Dedifferentiated amniotic fluid mesenchymal stem cell (primary cell): ENCODE results near the gene HSD11B1L.
"Not testable (repeated sequence)": the region's sequence is repeated elsewhere in the genome, so short reads cannot be mapped to it uniquely, and the experiment has no call there.

Source experiments
- DNase-seq: peaks from one replicate; pipeline ENCODE4 v3.0.0-alpha.2; 2016; ENCODE audit errors: extremely low spot score

Gene HSD11B1L

GRCh38 chr19:5700455-5701092, 19.7 kb downstream of the HSD11B1L start:
- DNase-seq: no peak

DNA sequence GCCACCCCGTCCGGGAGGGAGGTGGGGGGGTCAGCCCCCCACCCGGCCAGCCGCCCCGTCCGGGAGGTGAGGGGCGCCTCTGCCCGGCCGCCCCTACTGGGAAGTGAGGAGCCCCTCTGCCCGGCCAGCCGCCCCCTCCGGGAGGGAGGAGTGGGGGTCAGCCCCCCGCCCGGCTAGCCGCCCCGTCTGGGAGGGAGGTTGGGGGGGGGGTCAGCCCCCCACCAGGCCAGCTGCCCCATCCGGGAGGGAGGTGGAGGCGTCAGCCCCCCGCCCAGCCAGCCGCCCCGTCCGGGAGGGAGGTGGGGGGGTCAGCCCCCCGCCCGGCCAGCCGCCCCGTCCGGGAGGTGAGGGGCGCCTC, 21.2 kb downstream of the HSD11B1L start:
- DNase-seq: not testable (repeated sequence)

DNA sequence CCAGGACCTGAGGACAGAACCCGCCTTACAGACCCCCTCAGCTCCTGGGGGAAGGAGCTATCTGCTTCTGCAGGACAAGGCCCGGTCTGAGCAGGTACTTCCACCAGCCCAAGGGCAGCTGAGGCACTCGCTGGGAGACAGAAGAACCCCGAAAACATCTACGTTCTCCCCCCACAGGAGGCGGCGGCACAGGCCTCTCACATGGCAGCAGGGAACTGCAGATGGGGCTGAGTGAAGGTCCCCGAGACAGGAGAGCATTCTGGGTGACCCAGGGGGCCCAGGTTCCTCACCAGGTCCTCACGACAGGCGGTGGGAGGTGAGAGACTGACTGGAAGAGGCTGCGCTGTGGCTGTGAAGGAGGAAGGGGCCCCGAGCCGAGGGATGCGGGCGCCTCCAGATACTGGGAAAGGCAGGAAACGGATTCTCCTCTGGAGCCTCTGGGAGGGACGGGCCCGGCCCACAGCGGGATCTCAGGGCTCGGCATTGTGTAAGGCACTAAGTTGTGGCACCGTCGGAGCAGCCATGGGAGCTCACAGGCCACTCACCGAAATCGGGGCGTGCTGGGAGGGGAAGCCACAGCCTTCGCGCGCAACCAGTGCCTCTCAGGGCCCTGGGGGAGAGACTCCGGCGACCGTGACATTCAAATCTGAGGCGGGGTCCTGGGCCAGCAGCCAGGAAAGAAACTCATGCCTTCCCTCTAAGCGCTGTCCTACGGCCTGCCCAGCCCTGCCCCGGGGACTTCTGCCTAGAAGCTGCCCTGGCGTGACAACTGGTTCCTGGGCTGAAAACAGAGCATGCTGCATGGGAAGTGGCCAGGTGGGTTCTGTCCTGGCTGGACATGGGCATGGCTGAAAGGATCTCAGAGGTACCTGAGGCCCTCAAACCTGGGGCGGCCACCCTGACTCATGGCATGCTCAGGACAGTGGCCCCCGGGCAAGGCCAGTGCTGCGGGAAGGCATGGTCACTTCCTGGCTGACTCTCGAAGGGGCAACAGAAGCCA, 23.3 kb downstream of the HSD11B1L start:
- DNase-seq: no peak

DNA sequence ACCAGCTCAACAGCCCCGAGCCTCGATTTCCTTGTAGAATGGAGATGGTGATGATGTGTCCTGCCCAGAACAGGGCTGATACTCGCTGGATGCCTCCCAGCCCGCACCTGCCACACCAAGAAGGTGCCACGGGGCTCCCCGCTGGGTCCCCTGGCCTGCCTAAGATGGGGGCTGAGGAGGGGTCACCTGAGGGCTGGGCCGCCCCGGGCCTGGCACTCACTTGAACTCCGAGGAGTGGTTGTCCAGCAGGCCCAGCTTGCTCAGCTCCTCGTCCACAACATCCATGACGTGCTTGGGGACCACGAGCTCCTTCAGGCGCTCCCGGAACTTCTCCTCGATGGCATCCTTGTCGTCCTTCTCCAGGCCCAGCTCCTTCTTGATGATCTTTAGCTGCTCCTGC, 24.7 kb downstream of the HSD11B1L start:
- no peak for DNase-seq

DNA sequence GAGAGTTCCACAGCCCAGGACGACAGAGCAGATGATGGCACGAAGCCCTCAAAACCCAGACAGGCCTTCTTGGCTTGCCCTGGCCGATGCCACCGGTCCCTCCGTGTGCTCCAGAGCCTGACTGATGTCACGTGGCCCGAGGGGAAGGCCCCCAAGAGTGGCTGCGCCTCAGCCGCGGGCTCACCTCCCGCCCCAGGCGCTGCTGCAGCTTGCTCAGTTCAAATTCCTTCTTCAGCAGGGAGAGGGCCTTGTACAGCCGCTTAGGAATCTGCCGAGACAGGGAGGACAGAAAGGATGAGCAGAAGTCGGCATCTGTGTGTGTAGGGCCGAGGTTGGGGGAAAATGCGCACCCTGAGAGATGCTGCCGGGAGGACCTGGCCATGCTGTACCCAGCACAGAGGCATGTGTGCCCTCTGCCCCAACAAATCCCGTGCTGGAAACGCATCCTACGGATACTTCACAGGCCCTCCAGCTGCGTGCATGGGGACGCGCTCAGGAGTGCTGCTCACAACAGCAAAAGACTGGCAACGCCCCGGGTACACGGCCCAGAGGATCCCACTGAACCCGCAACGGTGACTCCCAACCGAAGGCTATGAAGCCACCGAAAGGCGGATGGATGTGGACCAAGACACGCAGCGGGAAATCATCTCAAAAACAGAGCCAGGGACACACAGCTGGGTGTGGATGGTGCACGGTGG, 26.2 kb downstream of the HSD11B1L start:
- DNase-seq: no peak

GRCh38 chr19:5707576-5708575, 27.0 kb downstream of the HSD11B1L start:
- DNase-seq: no peak

DNA sequence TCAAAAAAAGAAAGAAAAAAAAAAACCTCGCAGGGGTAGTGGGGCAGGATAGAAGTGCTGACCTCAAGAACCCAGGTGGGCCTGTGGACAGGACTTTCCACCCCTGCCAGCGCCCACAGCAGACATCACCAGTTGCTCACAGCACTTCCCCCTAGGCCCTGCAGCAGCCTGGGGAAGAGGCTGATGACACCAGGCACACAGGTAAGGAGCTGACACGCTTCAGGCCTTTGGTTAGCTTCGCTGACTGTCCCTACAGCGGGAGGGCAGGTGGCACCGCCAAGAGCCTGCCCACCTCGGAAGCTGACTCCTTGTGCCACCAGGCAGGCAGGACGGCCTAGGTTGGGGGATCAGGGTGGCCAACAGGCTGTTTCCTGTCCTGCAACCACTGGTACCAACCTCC, 30.2 kb downstream of the HSD11B1L start:
- no peak for DNase-seq

DNA sequence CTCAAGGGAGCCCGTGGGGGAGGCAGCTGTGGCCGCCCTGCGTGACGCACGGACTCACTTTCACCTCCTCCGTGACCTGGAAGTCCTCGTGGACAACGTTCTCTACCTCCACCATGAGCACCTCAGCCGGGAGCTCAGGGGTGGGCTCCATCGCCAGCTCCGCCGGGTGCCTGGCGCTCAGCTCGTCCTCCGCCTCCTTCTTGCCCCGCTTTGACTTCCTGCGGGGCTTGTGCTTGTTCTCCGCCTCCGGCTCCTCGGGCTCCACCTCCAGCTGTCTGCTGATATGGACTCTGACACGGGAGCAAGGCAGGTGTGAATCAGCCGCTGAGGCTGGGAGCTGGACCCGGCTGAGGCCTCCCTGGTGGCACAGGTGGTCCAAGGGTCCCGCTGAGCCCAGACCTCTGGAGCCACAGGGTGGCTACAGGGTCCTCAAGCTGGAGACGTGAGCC, 30.9 kb downstream of the HSD11B1L start:
- DNase-seq: no peak

- DNase-seq: no peak
Observed at GRCh38 chr19:5713228-5713627, 32.4 kb downstream of the HSD11B1L start.

- no peak for DNase-seq
Observed at GRCh38 chr19:5714816-5715215, 34.0 kb downstream of the HSD11B1L start.

DNA sequence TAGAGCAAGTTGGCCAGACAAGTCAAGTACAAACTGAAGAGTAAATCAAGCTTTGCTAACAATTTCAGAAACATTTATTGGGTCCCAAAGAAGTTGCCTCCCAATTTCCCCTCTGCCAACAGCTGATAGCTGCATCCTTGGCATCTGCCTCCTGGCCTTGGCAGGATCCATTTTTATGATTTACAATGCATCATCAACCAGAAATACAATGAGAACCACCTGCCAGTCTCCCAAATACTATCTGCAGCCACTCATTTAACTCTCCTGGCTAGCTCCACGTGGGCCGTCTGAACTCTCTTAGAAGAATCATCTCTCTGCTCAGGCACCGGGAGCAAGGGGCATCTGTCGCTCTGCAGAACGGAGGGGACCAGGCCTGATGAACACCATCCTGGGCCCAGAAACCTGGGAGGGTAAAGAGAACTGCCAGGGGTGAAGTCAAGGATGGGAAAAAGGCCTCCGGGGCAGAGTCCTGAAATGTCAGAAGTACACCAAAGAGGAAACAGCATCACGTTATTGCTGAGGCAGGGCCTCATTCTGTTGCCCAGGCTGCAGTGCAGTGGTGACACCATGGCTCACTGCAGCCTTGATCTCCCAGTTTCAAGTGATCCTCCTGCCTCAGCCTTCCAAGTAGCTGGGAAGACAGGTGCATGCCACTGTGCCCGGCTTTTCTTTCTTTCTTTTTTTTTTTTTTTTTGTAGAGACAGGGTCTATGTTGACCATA, 36.5 kb downstream of the HSD11B1L start:
- no peak for DNase-seq

- peak; percentile 33 for DNase-seq
Observed at GRCh38 chr19:5718037-5718578, 37.3 kb downstream of the HSD11B1L start.

GRCh38 chr19:5718579-5719273, 37.9 kb downstream of the HSD11B1L start:
- peak; percentile 92 for DNase-seq

- peak; percentile 25 for DNase-seq
Observed at GRCh38 chr19:5719274-5719960, 38.6 kb downstream of the HSD11B1L start.

- peak; percentile 99 for DNase-seq
Observed at GRCh38 chr19:5719961-5720790, 39.3 kb downstream of the HSD11B1L start, which contains the start of the genes CATSPERD and LONP1. CATSPERD (plus strand) TSS chr19:5720637; CDS start chr19:5720738, 101 bp downstream. LONP1 (minus strand) TSS chr19:5720146; CDS start chr19:5720132, 14 bp downstream.

DNA sequence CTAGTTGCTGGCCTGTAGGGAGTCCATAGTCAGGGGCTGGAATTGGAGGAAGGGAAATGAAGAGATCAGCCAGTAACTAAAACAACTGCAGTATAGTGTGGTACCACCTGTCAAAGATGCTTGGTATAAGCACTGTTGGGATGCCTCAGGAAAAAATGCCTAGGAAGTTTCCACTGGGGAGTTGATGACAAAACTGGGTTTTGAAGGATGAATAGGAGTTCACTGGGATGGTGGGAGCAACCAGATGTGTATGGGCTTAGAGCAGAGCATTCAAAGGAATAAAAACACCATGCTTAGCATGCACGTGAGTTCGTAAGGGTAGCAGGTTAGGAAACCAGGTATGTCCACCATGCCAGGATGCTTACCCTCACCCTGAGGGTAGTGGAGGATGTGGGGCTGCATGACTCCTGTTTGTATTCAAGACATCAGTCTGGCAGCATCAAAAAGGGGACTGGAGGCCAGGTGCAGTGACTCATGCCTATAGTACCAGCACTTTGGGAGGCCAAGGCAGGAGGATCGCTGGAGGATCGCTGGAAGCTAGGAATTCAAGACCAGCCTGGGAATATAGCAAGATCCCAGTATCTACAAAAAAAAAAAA, 46.7 kb downstream of the HSD11B1L start:
- no peak for DNase-seq

DNA sequence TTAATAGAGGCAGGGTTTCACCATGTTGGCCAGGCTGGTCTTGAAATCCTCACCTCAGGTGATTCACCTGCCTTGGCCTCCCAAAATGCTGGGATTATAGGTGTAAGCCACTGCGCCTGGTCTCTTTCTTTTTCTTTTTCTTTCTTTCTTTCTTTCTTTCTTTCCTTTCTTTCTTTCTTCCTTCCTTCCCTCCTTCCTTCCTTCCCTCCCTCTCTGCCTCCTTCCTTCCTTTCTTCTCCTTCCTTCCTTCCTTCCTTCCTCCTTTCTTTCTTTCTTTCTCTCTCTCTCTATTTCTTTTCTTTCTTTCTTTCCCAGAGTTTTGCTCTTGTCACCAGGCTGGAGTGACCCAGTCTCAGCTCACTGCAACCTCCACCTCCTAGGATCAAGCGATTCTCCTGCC, 52.3 kb downstream of the HSD11B1L start:
- not testable (repeated sequence) for DNase-seq
